GM21515 (cell line): ENCODE data around the gene DLG1.
"Not testable (repeated sequence)": the region's sequence is repeated elsewhere in the genome, so short reads cannot be mapped to it uniquely, and the experiment has no call there.

ENCODE experiments used
- ATAC-seq: cut with Tn5 transposase; IDR thresholded peaks from one replicate; pipeline ENCODE4 v1.9.1; 2021; ENCODE audit not compliant: unreplicated experiment

The DLG1 gene

DNA sequence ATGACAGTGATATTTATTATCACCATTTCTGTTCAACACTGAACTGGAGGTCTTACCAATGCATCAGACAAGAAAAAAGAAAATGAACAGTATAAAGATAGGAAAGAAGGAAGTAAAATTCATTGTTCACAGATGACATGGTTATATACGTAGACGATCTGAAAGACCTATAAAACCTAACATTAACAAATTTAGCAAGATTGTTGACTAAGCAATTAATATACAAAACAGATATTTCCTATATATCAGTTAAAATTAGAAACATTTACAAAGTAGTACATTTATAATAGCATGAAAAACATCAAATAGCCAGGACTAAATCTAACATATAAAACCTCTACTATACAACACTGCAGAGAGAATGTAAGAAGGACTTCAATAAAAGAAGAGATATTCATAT lies 176.0 kb downstream of the DLG1 start:
- ATAC-seq: no peak

DNA sequence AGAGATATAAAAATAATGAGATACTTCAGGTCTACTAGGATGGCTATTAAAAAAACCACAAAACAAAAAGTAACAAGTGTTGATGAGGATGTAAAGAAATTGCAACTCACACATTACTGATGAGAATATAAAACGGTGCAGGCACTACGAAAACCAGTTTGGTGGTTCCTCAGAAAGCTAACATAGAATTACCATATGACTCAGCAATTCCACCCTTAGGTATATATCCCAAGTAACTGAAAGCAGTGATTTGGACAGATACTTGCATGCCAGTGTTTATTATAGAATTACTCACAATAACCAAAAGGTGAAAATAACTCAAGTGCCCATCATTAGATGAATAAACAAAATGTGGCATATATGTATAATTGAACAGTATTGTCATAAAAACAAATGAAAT lies 181.3 kb downstream of the DLG1 start:
- ATAC-seq: no peak

DNA sequence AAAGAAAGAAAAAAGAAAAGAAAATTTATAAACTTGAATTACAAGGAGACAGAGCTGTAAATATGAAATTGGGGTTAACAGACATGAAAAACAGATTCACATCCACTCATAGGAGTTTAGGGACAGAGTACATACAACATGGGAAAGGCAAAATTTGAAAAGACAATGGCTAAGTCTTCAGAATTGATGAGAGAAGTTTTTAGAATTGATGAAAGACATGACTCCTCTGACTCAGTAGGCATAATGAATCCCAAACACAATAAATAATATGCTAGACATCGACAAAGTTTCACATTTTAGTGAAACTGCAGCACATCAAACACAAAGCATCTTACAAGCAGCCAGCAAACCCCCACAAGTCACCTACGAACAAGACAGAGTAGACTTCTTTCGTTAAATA lies 184.4 kb downstream of the DLG1 start:
- no peak for ATAC-seq

DNA sequence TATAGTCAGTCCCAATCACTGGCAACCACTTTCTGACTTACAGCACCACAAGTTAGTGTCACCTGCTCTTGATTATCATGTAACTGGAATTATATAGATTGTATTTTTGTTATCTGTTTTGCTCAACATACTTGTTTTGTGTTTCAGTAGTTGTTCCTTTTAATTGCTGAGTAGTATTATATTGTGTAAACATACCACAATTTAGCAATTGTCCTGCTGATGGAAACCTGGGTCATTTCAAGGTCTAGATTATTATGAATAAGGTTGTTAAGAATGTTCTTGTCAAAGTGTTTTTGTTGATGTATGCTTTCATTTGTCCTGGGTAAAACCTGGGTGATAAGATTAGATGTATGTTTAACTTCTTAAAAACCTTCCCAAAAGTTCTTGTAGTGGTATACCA lies 186.7 kb downstream of the DLG1 start:
- no peak for ATAC-seq

DNA sequence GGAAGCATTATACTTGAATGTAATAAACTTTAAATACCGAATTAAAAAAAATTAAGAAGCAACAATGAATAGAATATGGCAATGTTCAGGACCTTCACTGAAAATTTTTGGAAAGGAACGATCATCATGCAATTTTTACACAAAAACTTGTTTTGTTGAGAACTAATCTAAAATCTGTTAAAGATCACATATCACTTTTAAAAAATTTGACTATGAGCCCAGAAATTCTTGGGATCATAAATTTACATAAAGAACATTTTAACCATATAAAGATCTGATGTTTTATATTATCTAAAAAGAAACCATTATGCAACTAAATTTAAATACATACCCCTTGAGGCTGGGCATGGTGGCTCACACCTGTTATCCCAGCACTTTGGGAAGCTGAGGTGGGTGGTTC lies 192.6 kb downstream of the DLG1 start:
- no peak for ATAC-seq

DNA sequence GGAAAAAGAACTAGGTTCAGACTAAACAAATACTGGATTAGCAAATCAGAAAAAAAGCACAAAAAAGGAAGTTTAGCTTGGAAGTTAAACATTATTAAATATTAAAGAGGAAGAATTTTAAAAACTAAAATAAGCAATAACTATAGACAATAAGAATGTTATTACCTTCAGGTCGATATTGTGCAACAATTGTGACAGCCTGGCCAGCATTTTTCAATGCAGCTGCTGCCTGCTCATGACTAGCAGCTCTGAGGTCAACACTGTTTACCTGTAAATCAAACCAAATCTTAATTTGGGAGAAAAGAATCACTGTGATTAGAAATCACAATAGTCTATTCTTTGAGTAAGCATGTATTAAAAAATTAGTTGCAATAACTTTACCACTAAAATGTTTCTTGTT lies 193.7 kb downstream of the DLG1 start:
- ATAC-seq: no peak

DNA sequence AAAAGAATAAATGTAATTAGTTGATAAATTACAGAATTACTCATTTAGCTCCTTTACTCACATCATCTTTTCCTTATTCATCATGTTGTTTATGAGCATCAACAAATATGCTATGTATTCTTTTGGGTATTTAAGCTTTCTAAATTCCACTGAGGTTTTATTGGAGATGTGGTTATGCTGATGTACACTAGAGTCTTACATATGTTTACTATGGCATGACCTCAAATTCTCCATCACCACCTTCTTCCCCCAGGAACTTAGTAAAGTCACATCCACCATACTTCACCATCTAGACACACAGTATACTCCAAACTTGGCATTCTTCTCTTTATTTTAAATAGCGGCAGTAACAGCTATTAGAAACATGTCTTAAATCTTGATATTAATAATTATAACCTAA lies 194.6 kb downstream of the DLG1 start:
- no peak for ATAC-seq

DNA sequence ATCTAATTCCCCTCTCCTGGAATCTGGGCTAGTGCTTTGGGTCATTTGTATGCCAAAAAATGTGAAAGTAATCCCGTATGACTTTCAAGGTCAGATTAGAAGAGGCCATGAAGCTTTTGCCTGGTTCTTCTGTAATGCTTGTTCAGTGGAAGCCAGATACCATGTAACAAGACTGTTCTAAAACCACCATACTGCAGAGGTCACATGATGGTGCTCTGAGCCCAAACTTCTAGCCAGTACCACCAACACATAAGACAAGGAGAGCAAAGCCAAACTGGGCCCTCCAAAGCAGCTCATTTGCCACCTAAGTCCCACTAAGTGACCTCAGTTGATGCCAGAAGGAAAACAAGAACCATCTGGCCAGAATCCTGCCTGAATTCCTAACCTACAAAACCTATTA lies 204.5 kb downstream of the DLG1 start:
- no peak for ATAC-seq

DNA sequence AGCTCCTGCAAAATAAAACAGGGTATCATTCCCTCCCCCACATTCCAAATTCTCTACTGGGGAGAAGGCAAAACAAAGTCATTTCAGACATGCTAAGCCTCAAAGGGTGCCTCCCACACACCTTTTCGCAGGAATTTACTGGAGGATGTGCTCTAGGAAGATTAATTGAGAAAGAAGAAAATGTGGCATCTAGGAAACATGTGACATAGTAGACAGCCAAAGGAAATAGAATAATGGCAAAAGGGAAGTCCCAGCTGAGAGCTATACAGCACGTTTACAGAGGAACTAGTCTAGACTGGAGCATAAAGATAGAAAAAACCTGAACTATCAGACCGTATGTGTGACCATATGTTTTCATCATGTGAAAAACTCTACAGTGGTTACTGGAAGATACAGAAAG lies 210.0 kb downstream of the DLG1 start:
- no peak for ATAC-seq

DNA sequence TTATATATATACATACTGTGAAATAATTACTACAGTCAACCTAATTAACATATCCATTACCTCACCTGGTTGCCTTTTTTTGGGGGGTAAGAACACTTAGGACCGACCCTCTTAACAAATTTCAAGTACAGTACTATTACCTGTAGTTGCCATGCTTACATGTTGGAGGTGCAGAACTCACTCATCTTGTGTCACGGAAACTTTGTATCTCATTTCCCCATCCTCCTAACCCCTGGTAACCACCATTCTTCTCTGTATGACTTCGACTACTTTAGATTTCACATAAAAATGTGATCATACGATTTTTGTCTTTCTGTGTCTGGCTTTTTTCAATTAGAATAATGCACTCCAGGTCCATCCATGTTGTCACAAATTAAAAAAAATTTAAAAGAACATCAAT lies 213.3 kb downstream of the DLG1 start:
- ATAC-seq: no peak

DNA sequence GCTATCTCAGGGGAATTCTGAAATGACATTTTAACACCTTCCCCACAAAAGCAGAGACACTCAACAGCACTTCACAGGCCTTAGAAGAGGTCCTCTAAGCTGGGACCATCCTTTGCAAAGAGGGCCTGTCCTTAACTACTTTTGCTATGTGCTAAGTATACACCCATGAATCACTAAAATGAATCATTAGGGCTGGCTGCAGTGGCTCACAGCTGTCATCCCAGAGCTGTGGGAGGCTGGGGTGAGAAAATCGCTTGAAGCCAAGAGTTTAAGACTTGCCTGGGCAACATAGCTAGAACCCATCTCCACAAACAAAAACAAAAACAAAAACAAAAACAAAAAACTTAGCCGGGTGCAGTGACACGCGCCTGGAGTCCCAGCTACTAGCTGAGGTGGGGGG lies 214.9 kb downstream of the DLG1 start:
- ATAC-seq: no peak

DNA sequence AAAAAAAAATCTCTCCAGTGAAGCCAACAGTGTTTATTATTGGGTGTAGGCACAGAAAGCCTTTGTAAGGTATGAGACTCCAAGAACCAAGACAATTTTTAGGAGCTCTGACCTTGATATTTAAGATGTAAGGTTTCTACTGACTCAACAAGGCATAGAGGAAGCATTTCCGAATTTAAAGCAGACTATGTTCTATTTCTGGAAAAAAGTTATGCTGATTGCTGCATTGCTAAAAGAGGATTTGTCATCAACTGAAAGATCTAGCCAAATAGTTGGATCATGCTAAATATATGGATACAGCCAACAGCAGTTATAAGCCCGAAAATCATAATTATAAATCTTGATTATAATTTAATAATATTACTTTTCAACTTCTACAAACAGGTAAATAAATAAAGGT lies 215.5 kb downstream of the DLG1 start:
- no peak for ATAC-seq

DNA sequence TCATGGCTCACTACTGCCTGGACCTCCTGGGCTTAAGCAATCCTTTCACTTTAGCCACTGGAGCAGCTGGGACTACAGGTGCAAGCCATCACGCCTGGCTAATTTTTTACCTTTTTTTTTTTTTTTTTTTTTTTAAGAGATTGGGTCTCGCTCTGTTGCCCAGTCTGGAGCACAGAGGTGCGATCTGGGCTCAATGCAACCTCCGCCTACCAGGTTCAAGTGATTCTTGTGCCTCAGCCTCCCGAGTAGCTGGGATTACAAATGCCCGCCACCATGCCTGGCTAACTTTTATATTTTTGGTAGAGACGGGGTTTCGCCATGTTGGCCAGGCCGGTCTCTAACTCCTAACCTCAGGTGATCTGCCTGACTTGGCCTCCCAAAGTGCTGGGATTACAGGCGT lies 218.1 kb downstream of the DLG1 start:
- ATAC-seq: no peak

DNA sequence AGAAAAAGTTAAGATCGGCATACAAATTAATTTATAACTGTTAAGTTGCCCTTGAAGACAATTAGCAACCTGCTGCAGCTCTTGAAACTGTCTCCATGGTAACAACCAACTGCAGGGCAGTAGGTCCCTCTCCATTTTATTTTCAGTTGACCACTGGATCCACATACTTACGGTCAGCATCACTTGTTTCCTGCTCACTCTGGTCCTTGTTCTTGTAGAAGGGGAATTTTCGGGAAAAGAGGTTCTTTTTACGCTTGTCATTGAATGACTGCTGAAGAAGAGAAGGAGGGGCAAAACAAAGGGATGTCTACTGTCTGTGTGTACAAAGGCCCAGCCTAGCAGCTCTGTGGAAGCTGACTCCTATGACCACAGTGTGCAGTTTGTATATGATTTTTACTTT lies 222.0 kb downstream of the DLG1 start:
- no peak for ATAC-seq

DNA sequence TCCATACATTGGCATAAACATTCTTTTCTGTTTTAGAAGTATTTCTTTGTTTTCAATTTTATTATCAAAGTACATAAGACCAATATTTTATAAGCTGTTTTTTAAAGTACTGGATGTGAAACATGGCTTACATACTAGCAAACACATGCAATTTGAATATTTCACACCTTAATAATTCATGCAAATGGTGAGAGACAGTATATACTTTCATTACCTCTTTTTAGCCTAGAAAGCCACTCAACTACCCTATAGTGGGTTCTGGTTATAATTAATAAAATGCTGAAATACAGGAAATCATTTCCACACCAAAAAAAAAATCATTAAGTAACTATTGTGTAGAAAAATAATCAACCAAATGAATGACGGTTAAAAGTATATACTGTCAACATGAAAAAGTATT lies 230.3 kb downstream of the DLG1 start:
- ATAC-seq: no peak

DNA sequence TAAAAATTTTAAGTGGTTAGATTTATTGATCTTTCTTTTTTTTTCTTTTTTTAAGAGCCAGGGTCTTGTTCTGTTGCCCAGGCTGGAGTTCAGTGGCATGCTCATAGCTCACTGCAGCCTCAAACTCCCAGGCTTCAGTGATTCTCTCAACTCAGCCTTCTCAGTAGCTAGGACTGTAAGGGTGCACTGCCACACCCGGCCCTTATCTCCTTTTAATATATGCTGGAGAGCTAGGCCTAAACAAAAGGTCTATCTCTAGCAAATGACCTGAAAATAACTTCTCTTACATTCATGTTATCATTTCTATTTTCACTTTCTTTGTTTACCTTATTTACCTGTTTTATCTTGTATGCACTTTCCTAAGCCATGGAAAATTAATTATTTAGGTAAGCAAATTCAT lies 233.6 kb downstream of the DLG1 start:
- ATAC-seq: no peak

DNA sequence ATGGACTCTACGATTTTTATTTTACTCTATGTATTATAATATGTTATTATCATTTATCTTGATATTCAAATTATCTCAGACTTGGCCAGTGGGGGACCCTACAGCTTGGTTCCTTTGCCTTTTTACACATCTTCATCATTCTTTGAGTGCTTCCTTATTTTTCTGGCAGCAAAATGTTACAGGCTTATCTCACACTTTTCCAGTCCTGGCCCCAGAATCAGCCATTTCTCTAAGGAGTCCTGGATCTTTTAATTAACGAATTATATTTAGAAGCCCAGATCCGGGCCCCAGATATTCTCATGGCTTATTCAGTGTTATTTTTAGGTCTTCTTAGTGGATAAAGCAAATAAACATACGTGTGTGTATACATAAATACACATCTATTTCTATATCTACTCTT lies 236.0 kb downstream of the DLG1 start:
- ATAC-seq: no peak

DNA sequence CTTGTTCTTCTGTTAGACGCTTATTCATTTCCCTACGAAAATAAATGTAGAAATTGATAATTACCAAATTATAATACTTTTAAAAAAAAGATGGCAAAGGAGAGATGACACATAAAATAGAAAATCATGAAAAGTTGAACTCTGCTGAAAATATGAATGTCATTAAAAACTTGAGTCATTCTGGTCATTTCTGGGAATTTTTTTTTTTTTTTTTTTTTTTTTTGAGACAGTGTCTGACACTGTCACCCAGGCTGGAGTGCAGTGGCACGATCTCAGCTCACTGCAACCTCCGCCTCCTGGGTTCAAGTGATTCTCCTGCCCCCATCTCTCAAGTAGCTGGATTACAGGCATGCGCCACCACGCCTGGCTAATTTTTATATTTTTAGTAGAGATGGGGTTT lies 246.8 kb downstream of the DLG1 start:
- ATAC-seq: not testable (repeated sequence)

DNA sequence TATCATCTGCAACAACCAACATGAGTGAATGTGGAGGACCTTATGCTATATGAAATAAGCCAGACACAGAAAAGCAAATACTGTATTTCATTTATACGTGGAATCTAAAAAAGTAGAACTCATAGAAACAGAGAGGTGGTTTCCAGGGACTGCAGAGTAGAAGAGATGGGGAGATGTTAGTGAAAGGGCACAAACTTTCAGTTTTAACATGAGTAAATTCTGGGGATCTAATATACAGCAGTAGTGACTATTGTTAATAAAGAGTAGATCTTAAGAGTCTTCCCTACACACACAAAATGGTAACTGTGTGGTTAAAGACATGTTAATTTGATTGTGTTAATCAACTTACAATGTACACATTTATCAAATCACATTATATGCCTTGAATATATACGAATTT lies 247.9 kb downstream of the DLG1 start:
- ATAC-seq: no peak

DNA sequence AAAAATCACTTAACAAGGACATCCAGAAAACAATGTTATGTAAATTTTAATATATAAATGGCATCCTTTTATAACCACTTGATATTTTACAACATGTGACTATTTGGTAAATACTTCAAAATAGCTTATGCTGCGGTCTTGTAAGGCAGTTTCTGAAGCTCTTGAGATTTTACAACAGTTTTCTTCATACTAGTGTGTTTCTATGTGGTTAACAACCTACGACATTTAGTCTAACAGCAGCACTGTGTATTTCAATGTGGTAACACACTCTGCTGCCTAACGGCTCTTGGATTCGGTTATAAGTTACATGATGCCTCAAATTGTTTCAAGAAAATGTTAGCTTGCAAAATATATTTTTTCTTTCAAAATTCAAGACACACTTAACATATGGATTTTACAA lies 255.9 kb downstream of the DLG1 start:
- no peak for ATAC-seq

DNA sequence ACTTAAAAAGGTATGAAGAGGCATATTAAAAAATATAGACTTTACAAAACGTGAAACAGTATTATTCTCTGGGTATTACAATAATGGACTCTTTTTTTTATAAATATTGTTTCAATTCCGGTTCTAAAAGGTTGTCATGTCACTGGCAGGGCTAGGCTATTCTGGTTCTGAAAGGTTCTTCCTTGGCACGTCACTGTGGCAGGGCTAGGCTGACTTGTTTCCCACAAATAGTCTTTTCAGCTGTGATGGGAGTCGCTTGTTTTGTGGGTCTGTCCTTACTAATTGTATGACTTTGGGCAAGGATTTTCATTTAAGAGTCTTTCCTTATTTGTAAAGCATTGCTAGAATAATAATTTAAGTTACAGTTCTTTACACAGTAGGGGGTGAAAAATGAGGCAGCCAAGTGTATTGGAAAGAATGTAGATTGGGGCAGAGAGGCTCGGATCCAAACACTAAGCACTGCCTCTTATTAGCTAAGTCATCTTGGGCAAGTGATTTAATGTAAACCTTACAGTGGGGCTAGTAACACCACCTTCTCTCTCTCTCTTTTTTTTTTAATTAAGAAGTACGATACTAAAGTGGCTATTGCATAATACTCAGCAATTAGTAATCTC lies 256.4 kb downstream of the DLG1 start:
- ATAC-seq: no peak

DNA sequence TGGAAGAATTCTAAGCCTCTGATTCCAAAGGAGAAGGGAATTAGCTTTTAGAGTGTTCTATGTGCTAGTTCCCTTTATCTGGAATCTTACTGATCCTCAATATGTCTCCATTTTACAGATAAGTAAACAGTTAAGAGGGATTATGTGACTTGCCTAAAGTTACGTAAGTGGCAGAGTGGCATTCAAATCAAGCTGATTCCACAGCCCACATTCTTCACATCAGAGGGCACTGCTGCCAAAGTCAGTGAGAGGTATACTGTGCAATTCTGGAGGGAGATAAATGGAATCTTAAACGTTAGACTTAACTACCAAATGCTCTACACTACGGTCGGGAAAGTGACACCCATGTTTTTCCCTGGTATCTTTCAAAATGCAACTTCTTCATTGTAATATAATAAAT lies 257.8 kb downstream of the DLG1 start:
- no peak for ATAC-seq

DNA sequence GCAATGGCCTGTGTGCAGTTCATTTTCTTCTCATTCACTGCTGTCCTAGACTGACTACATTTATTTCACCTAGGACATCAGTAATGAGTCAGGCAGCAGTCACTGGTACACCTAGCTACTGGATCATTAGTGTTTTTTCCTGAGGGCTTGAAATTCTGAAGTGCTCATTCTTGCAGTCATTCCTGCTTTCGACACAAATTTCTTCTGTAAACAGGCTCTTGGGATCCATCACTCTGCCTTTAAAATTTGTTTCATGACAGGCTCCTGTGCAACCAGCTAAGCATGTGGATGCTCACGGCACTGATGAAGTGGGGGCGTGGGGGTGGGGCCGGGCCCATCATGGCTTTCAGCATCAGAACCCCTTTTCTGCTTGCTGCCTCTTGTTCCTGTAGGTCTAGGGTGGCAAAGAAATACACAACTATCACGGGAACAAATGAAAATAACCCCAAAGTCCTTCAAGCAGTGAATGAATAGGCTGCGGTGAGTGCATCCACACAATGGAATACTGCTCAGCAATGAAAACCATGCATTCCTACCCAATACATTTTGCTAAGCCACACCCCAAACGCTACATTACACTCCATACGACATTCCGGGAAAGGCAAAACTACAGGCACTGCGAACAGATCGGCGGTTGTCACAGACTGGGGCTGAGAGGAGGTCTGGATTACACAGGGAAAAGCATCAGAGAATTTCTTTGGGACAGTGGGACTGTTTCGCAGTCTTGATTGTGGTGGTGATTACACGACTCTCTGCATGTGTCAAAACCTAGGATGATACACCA lies 259.5 kb downstream of the DLG1 start:
- ATAC-seq: no peak
